Measurements from ENCODE around the gene CALD1.

Gene CALD1

GRCh38 chr7:134999136-134999535, 219.7 kb downstream of the CALD1 start:
- Histone ChIP-seq H3K27ac (replicated peaks) (no peak overlapping the region), H3K4me3 (replicated peaks; ENCODE audit: insufficient read depth, low read length) (no peak overlapping the region), H3K27me3 (ENCODE audit: insufficient read depth, poor library complexity, severe bottlenecking) (no peaks in the 10 kb centered on the region)
- DNase-seq (ENCODE audit: low read depth in 1 of 2, low spot score in 1 of 2) = no peak
- no peak for TF ChIP-seq REST (IDR thresholded peaks at IDR 0.05; ENCODE audit: insufficient replicate concordance, low read depth)
- TF ChIP-seq CTCF (IDR thresholded peaks at IDR 0.05; ENCODE audit: insufficient read depth, low read length) = no peak
- no peak for TF ChIP-seq GABPA (IDR thresholded peaks at IDR 0.05; ENCODE audit: low read depth)
- no peak for TF ChIP-seq SPI1 (IDR thresholded peaks at IDR 0.05; ENCODE audit: borderline replicate concordance, low read depth)
- no peak for TF ChIP-seq POLR2AphosphoS5 (IDR thresholded peaks at IDR 0.05; ENCODE audit: low read depth)

- no peak for TF ChIP-seq CTCF (IDR thresholded peaks at IDR 0.05; ENCODE audit: insufficient read depth, low read length)
- no peak for TF ChIP-seq SPI1 (IDR thresholded peaks at IDR 0.05; ENCODE audit: borderline replicate concordance, low read depth)
- no peak for TF ChIP-seq REST (IDR thresholded peaks at IDR 0.05; ENCODE audit: insufficient replicate concordance, low read depth)
- no peak for TF ChIP-seq POLR2AphosphoS5 (IDR thresholded peaks at IDR 0.05; ENCODE audit: low read depth)
- TF ChIP-seq GABPA (IDR thresholded peaks at IDR 0.05; ENCODE audit: low read depth) = no peak
- DNase-seq (ENCODE audit: low read depth in 1 of 2, low spot score in 1 of 2) = no peak
- H3K27me3 ChIP-seq (ENCODE audit: insufficient read depth, poor library complexity, severe bottlenecking) = no peaks in the 10 kb centered on the region
Measured at GRCh38 chr7:135001390-135002165, 222.1 kb downstream of the CALD1 start.

DNA sequence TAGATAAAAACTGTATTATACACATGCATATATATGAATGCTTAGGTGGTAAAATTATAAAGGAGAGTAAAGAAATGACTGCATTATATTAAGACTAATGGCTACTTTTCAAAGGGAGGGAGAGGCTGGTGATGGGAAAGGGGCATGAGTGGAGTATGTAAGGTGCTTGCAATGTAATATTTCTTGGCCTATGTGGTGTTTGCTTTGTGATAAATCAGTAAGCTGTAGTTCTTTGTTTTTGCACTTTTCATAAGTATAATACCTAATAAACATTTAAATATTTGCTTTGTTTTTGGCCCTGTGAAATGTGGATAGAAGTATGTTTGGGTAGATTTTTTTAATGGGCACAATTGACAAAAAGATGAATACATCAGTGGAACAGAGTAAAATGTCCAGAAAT, 232.8 kb downstream of the CALD1 start:
- Histone ChIP-seq H3K27me3 (ENCODE audit: insufficient read depth, poor library complexity, severe bottlenecking) (no peaks in the 10 kb centered on the region), H3K27ac (replicated peaks) (no peak overlapping the region), H3K4me3 (replicated peaks; ENCODE audit: insufficient read depth, low read length) (no peak overlapping the region)
- TF ChIP-seq REST (IDR thresholded peaks at IDR 0.05; ENCODE audit: insufficient replicate concordance, low read depth) = no peak
- TF ChIP-seq POLR2AphosphoS5 (IDR thresholded peaks at IDR 0.05; ENCODE audit: low read depth) = no peak
- no peak for TF ChIP-seq CTCF (IDR thresholded peaks at IDR 0.05; ENCODE audit: insufficient read depth, low read length)
- no peak for TF ChIP-seq SPI1 (IDR thresholded peaks at IDR 0.05; ENCODE audit: borderline replicate concordance, low read depth)
- TF ChIP-seq GABPA (IDR thresholded peaks at IDR 0.05; ENCODE audit: low read depth) = no peak
- DNase-seq (ENCODE audit: low read depth in 1 of 2, low spot score in 1 of 2) = no peak

More at GRCh38 chr7:135001390-135002165, 222.1 kb downstream of the CALD1 start:
- no peak overlapping the region for H3K4me3 ChIP-seq (replicated peaks; ENCODE audit: insufficient read depth, low read length)
- no peak overlapping the region for H3K27ac ChIP-seq (replicated peaks)

Data from HL-60 (cell line).